NCI-H82 treated with DMSO at 0.1 percent for 48 hours (cell line): ENCODE data around the gene SPI1.
"Not testable (repeated sequence)": the region's sequence is repeated elsewhere in the genome, so short reads cannot be mapped to it uniquely, and the experiment has no call there.

ENCODE experiments used
- DNase-seq: peaks from one replicate; lab custom pipeline; 2025; ENCODE audit not compliant: unreplicated experiment; lab: John Stamatoyannopoulos, UW

SPI1 gene

GRCh38 chr11:47342036-47342803, 36.1 kb downstream of the SPI1 start:
- DNase-seq, result no peak

- DNase-seq, result no peak
Measured at GRCh38 chr11:47340980-47341775, 37.2 kb downstream of the SPI1 start.

- DNase-seq, result no peak
Measured at GRCh38 chr11:47340010-47340409, 38.3 kb downstream of the SPI1 start.

- DNase-seq, result no peak
Measured at GRCh38 chr11:47338396-47339241, 39.7 kb downstream of the SPI1 start.

GRCh38 chr11:47337229-47337924, 41.0 kb downstream of the SPI1 start:
- no peak for DNase-seq

- no peak for DNase-seq
Measured at GRCh38 chr11:47336595-47336994, 41.8 kb downstream of the SPI1 start.

GRCh38 chr11:47335733-47336132, 42.6 kb downstream of the SPI1 start:
- no peak for DNase-seq

GRCh38 chr11:47334699-47335411, 43.5 kb downstream of the SPI1 start:
- not testable (repeated sequence) for DNase-seq

- DNase-seq, result no peak
Measured at GRCh38 chr11:47333886-47334443, 44.4 kb downstream of the SPI1 start.

- DNase-seq, result no peak
Measured at GRCh38 chr11:47333526-47333845, 44.9 kb downstream of the SPI1 start.

GRCh38 chr11:47332791-47333525, 45.4 kb downstream of the SPI1 start:
- DNase-seq, result no peak

- DNase-seq, result no peak
Measured at GRCh38 chr11:47332303-47332711, 46.0 kb downstream of the SPI1 start.

- no peak for DNase-seq
Measured at GRCh38 chr11:47331454-47332302, 46.7 kb downstream of the SPI1 start.

- no peak for DNase-seq
Measured at GRCh38 chr11:47329987-47330931, 48.1 kb downstream of the SPI1 start.

- DNase-seq, result no peak
Measured at GRCh38 chr11:47329431-47329986, 48.8 kb downstream of the SPI1 start.

GRCh38 chr11:47328449-47329390, 49.6 kb downstream of the SPI1 start:
- no peak for DNase-seq
